Activated CD4-positive, alpha-beta T cell treated with anti-CD3 and anti-CD28 coated beads, Interleukin-2, Interleukin-4, amounts not matched to agents 100 ng/mL and 50 ng/mL, durations not matched to agents 16 hours and 8 hours (primary cell): ENCODE data around the gene GRIN2A.

Source experiments
- DNase-seq: peaks from one replicate; pipeline ENCODE4 v3.0.0-alpha.2; 2020; ENCODE audit warnings: low spot score

GRIN2A gene

DNA sequence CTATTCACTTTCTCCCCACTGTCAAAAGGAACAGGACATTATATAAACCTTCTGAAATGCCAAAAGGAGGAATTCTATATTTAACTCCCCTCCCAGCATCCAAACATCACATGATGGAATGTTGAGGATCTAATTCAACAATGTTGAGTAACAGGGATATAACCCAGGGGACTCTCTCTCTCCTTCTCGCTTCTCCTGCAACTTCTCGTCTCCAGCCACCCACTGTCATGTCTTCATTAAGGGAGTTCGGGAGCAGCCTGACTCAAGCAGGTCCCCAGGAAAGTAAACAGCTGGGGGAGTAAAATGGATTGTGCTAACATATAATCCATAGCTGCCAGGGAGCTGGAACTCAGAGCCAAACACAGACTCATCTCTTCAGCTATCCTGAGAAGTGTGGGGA is 51.7 kb downstream of the GRIN2A start:
- DNase-seq: no peak

DNA sequence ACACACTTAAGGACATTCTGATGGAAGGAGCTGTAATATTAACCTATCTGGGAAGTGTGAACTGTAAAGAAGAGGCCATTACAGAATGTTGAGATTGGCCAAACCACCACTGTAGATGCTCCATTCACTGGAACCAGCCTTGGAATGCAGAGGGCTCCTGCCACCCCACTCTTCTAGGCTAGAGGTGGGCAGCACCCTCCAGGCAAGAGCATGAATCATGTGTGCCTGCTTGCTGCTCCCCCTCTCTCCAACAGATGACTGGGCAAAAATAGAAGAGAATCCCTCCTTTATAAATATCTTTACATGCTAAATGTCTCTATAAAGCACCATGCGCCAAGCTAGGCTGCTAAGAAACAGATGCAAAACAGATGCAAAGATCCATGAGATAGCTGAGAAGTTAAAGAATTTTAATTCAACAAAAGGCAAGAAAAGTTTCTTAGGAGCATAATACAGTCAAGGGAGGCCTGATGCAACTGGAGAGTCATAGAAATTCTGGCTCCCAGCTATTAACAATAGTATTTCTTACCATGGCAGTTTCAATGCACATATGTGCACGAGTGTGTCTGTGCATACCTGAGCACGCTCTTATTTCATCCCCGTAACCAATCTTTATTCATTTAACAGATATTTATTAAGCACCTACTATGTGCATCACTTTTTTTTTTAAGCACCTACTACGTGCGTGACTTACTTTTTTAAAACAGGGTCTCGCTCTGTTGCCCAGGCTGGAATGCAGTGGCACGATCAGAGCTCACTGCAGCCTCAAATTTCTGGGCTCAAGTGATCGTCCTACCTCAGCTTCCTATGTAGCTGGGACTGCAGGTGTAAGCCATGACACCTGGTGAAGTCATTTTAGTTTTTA is 53.6 kb downstream of the GRIN2A start:
- no peak for DNase-seq

DNA sequence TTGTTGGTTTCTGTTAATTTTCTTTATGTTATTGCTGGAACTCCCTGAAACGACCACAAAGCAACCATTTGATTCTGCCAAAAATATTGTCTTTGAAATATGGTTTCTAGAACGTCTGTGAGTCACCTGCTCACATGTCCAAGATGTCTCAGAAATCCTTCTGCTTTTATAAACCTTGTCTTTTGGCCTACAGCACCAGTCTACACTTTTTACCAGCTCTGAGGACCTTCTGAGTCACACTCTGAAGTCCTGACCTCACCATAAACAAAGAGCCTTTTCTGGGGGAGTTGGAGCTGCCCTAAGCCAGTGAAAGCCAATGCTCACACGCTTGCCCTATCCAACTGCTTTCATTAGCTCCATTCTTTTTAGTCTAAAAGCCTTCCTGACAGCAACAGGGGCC is 55.5 kb downstream of the GRIN2A start:
- DNase-seq: no peak

DNA sequence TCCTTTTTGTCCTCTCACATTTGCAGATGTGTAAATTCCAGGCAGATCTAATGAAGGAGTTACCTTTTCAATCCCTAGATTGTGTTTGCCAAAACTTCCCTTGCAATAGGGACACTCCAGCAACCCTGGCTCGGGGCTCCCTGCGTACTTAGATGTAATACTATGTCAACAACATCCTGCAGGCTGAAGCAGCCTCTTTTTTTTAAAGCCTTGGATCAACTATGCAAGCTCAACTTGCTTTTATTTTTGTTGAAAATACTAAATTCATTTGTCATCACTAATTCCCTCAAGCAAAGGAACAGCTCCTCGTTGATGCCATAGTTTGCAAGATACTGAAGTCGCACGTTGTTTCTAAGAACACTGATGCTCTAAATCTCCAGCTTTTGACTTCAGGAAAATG is 59.1 kb downstream of the GRIN2A start:
- no peak for DNase-seq

DNA sequence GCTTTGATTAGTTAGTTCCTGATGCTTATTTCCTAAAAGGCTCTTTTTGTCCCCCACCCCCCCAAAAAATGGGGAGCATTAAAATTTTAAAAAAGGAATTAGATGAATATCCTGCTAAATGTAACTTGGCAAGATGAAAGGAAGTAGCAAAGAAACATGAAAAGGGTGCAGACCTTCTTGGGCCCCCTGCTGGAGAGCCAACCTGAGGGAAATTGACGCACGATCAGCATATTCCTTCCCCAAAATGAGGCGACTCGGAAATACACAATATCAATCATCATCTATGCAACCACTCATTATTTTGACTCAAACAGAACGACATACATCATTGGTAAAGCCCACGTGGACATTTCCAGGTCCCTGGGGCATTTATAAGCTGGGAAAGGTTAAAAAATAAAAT is 59.7 kb downstream of the GRIN2A start:
- no peak for DNase-seq

DNA sequence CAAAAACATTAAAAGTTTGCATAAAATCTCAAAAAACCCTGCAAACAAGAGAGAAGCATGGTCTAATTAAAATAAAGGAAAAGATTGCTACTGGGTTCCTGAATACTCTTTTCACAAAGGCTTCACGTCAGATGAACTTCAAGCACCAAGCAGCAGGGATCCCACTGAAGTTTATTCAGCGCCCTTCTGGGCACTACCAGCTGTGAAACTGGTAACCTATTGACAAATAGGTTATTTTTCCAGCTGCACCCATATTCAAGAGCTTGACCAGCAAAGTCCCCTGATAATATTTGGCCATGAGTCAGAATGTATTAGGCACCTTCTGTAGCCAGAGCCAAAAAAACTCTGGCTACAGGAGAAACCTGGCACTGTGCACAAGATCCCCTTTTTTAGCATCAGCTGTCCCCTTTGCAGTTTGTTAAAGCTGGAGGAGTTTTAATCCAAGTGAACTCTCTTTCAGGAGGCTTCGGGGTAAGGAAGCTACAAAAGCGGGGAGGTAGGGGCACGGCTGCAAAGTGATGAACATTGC is 60.3 kb downstream of the GRIN2A start:
- DNase-seq: no peak

DNA sequence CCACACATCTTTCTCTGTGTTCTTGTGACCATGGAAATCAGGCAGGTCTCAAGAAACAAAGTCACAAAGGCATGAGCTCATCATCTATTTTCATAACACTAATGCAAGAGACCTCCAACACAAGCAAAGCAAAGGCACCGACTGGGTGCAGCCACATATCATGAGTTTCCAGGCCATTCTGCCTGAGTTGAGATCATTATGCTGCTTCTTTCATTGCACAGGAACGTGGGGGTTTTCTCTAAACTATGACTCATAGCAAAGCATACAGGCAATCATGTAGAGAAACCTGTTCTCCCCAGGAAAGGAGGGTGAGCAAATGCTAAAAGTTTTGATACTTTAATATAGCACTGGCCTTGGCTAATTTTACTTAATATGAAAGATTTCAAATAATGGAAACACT is 60.7 kb downstream of the GRIN2A start:
- DNase-seq: no peak

DNA sequence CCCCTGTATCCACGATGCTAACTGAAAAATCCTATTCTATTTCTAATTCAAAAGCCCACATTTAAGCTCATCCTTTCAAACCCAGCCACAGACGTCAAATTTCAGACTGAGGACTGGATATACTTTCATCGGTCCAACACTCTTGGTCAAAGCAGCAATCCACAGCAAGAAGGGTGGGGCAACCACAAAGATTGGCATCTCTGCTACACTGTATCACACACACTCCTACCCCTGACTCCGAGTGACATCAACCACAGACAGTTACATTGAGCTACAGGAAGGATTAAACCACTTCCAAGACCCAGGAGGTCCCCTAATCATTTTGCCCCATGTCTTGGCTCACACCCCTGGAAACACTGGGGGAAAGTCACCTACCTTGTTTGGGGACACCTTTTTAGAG is 61.3 kb downstream of the GRIN2A start:
- no peak for DNase-seq

DNA sequence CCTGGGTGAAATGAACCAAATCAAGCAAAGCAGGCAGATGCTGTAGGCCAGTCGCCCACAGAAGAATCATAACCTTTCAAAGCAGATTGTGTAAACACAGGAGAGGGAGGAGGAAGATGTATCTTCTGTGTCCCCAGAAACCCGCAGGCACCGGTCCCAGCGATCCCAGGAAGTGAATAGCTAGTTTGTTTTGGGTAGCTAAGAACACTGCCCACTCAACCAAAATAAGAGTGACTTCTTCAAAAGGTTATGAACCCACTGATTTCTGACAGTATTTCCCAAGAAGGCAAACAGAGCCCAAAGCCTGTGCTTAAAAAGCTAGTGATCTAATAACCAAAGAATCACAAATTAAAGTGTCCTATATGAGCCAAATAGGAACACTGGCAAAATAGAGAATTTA is 67.8 kb downstream of the GRIN2A start:
- DNase-seq: no peak

DNA sequence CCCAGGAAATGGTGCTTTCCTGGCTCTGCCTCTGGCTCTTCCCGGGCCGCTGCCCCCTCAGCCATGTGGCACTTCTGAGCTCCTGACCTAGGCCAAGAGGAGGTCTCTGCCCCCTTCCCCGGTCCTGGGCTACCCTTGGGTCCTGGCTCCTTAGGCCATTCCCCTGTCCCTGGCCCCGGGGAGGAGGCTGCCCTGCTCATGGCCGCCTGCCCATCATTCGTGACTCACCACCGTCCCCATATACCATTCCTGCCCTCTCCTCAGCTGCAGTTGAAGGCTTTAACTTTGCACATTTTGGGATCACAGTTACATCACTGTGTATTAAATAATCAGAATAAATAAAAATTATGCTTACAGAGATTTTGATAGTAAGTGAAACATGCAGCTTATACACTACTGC is 69.0 kb downstream of the GRIN2A start:
- DNase-seq: no peak

DNA sequence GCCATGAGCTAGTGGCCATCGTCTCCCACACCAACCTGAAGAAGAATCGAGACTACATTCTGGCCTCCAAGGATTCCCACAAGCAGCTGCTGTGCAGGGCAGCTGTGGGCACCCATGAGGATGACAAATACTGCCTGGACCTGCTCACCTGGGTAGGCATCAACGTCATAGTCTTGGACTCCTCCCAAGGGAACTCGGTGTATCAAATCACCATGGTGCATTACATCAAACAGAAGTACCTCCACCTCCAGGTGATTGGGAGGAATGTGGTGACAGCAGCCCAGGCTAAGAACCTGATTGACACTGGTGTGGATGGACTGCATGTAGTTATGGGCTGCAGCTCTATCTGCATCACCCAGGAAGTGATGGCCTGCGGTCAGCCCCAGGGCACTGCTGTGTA is 70.2 kb downstream of the GRIN2A start:
- DNase-seq: no peak

DNA sequence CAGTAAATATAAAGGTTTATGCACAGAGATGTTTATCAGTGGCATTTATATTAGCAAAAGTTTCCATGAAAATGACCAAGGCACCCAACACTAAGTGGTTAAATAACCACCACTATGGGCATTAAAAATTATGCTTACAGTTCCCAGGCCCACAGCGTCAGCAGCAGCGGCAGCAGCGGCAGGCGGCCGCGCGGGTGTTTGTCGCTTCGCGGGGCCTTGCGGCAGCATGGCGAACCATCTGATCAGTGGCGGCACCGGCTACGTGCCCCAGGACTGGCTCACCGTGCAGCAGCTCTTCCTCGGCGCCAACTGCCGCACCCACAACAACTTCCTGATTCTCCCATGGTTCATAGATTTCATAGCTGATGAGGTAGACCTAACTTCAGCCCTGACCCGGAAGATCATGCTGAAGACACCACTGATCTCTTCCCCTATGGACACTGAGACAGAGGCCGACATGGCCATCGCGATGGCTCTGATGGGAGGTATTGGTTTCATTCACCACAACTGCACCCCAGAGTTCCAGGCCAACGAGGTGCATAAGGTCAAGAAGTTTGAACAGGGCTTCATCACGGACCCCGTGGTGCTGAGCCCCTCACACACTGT is 71.0 kb downstream of the GRIN2A start:
- DNase-seq: no peak

DNA sequence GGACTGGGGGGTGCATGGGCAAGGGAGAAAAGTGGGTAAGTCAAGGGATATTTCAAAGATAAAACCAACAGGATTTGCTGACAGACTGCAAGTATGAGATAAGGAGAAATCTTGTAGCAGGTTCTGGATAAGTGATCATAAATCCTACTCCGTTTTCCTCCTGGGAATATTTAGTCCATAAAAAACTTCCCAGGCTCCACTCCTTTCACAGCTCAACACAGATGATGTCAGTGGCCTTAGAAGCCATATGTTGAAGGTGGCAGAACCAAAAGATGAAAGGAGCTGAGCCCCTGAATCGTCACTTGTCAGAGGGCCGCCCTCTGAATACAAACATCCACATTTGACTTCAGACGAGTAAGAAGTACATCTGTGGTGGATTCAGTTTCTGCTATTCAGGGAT is 71.7 kb downstream of the GRIN2A start:
- no peak for DNase-seq

DNA sequence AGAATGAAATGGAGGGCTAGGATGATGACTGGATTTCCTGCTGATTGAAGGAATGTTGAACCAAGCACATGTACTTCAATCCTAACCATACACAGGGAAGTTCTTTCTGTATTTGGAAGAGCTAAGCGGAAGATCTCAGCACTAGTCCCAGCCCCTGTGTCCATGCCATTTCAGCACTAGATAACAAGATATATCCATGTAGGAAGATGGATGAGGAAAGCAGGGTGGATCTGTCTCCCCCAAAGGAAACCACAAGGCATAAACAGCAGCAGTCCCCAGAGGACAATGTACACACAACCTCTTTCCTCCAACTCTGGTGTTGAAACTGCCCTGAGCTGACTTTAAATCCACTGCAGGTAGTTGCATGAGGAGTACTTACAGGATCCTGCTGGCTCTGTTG is 75.1 kb downstream of the GRIN2A start:
- DNase-seq: no peak

DNA sequence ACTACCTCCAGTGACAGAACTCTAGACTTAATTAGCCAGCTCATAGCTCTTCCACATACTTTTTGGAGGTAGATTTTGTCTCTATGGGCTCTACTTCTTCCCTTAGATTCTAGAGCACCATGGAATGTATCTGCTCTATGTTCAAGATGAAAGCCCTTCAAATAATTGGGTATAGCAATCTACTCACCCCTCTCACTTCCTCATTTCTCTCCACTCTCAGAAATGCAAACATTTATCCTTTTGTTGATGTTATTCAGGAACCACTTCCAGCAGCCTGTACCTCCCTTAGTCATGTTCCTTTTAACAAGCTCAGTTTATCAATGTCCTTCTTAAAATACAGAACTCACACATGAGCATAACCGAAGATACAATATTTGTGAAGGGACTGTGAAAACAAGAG is 78.5 kb downstream of the GRIN2A start:
- no peak for DNase-seq

DNA sequence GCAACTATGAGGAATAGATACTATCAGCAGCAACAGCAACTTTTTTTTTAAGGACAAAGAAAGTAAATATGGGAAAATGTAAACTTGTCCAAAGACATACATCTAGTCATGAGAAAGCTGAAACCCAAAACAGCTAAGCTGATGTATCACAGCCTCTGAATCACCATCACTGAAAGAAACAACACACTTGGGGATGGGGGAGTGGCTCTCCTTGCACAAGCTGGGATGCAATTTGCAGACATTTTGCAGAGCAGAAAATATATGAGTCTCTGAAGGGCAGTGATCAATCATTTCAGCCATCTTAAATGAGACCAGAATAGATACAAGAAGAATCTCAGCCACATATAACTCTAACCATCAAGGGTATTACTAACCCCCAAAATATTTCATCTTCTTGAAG is 79.1 kb downstream of the GRIN2A start:
- no peak for DNase-seq

DNA sequence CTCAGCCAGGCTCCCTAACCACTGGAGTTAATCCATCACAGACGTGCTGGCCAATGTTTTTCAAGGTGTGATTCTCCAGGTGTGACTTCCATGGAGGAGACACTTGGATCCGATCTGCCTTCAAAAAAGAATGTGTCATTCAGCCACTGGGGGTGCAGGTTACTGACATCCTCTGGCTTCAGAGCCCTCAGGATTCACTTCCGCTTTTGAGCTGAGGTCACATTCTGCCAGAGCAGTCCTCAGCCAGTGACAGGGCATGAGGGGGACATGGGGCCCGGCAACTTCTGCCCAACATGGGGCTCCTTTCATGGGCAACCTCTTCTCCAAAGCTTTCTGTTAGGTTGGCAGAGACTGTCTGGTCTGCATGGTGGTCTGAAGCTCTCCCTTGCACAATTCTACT is 81.4 kb downstream of the GRIN2A start:
- DNase-seq: no peak

DNA sequence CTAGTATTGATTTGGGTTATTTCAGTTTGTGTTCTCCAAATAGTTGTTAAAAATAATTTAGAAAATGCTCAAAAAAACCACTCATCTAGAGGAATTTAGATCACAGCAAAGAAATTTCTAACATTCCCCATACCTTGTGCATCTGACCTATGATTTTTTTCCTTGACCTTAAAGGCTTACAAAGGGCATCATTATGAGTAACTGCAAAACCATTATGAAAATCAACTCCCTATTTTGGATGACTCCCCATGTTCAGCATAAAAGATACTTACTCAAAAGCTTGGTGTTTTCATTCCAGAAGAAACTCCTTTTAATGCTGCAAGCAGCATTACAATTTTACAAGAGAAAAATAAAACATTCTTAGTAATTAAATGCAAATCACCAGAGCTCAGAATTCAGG is 83.2 kb downstream of the GRIN2A start:
- no peak for DNase-seq

DNA sequence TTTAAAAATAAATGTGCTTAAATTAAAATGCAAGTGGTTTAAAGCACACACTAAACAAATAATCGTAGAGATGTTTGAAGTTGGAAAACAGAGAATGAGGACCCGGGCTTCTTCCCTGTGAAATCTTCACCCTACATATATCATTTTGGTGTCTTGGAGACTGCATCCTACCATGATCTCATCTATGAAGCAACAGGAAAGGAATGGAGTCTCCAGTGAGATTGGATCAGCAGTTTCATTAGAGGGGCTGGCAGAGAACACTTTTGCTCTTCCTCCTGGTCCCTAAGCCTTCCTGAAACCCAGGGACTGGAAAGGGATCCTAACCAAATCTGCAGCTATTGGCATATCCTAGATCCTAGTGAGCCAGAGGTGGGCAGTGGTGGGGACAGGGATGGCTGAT is 85.0 kb downstream of the GRIN2A start:
- DNase-seq: no peak

DNA sequence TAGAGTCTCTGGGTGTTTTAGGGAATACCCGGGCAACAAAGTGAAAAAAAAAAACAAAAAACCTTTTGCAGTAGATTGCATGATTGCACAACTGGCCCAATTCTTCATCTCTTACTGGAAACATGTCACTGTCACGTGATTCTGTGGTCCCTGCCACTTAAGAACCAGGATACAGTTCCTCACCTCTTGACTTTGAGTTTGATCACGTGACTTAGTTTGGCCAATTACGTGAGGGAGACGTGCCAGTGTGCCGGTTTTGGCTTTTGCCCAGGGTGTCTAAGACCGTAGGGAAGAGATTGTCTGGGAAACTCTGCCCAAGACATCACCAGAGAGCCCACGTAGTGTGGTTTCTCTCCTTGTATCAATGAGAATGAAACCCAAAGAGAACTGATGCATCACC is 88.7 kb downstream of the GRIN2A start:
- DNase-seq: no peak

DNA sequence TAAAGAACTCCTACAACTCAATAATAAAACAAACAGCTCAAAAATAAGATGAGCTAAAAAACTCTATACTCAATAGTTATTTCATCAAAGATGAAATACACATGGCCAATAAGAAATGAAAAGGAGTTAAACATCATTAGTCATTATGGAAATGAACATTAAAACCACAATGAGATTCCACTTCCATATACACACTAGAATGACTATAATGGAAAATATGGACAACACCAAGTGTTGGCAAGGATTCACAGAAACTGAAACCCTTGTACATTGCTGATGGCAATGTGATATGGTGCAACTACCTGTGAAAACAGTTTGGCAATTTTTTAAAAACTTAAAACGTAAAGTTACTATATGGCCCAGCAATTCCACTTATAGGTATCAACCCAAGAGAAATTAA is 91.4 kb downstream of the GRIN2A start:
- no peak for DNase-seq

DNA sequence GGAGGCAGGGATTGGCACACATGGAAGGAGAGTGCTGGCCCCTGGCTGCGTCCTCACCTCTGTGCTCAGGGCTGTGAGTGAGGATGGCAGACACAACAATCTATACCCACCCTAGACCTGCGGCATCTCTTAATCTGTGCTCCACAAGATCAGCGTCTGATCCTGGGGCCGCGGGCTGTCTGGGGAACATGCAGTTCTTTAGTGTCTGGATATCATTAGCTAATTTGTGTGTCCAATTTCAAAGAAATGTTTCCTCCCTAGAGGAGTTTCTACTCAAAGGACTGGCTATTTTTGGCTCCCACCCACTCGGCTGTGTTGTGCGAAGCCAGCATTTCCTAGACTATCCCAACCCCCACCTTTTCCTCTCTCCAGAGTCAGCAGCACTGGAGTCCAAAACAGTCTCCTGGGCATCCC is 93.8 kb downstream of the GRIN2A start:
- DNase-seq: no peak

DNA sequence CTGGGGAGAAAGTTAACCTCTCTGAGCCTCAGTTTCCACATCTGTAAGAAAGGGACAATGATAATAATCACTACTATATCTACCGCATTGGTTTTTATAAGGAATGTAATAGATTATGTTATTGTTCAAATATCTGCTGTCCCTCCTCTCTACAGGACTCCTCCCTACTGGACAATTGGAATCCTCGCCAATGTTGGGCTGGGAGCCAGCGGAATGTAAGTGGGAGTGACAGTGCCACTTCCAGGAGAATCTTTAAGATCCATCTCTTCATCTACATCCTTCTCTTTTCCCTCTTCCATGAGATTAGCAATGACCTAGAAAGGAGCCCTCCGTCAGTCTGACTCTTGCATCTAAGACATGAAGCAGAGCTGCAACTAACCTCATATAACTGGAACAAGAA is 95.1 kb downstream of the GRIN2A start:
- no peak for DNase-seq

DNA sequence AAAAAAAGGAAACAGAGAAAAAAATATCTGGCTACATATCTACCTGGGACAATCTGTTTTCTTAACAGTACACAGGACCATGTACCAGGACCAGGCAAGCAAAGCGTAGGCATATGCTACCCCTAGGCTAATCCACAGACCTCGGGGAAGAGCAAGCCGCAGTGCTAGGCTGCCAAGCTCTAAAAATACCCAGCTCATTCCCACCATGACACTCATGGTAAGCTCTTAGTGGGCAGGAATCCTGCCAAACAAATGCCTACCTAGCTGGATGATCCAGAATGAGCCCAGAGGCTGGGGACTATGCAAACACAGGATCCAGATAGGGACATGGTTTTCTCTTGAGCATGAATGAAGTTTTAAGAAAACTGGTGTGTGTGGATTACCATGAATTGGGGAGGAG is 95.6 kb downstream of the GRIN2A start:
- DNase-seq: no peak
